Epithelial cell of esophagus (primary cell): ENCODE results near the gene ARHGAP29.

Experiments used
- DNase-seq: peaks from one replicate; pipeline ENCODE4 v3.0.0; 2010; ENCODE audit warnings: low read depth
- H3K4me3 ChIP-seq: 2 replicates; pipeline ENCODE4 v1.5.1; 2011; ENCODE audit warnings: mild to moderate bottlenecking, low read length, control low read depth
- CTCF ChIP-seq: IDR thresholded peaks from 2 replicates; pipeline ENCODE4 v1.5.1; 2011; ENCODE audit warnings: low read depth, mild to moderate bottlenecking, low read length, control low read depth, inconsistent platforms; ENCODE audit not compliant: insufficient read depth; ENCODE audit errors: missing control alignments

ARHGAP29 gene

DNA sequence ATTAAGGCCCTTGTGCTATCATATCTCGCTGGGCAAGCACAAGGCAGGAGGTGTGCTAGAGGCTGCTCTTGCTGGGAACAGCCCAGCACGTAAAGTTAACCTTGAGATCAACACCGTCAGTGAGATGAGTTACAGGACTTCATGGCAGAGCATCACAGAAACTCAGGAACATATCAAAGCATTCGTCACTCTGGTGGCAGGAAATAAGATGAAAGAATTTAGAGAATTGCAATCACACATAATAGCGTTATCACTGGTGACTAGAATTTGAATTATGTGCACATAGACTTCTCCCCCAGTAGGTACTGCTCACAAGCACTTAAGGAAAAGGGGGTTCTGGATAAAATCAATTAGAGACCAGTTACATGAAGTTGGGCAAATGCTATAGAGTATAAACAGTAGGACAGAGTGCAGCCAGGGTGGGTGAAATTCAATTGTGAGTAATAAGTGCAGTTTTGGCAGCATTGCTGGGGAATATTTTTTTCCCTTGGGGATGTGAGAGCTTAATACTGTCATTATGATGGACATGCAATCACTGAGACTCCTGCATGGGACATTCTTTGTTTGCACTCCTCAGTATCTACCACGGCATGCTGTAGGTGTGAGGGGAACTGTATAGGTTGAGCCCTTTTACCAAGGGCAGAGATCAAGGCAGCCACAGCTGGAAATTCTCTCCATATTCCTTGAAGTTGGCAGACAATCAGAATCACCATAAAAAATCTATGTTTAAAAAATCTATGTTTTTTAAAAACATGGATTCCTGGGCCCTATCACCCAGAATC is 44.2 kb upstream of the ARHGAP29 start:
- TF ChIP-seq CTCF = no peak
- no peak for DNase-seq

GRCh38 chr1:94280541-94280940 is 43.2 kb upstream of the ARHGAP29 start:
- DNase-seq = no peak
- TF ChIP-seq CTCF = no peak
- no peak overlapping the region for H3K4me3 ChIP-seq

More for the DNA sequence above, 44.2 kb upstream of the ARHGAP29 start:
- no peak overlapping the region for H3K4me3 ChIP-seq

GRCh38 chr1:94279462-94279861 is 42.1 kb upstream of the ARHGAP29 start:
- no peak for DNase-seq
- no peak overlapping the region for H3K4me3 ChIP-seq
- TF ChIP-seq CTCF = no peak

GRCh38 chr1:94279038-94279437 is 41.7 kb upstream of the ARHGAP29 start:
- DNase-seq = no peak
- TF ChIP-seq CTCF = no peak
- no peak overlapping the region for H3K4me3 ChIP-seq

DNA sequence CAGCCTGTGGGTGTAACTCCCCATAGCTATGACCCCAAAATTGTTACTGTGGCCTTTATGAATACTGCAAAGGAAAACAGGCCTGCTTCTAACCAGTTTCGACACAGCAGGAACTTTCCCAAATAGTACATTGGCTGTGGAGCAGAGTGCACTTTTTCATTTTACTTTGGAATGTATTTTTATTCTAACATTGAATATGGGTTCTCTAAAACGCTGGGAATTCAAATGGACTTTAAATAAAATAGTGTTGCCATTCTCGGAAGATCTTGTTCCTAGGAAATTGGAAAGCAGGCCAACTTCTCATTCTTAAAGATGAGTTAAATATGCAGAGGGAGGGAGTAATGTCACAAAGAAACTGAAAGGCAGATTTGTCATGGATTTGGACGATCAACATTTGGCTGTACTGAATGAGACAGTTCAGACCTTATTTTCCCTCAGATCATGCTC is 39.6 kb upstream of the ARHGAP29 start:
- no peak for TF ChIP-seq CTCF
- no peak overlapping the region for H3K4me3 ChIP-seq
- no peak for DNase-seq

GRCh38 chr1:94275083-94275482 is 37.7 kb upstream of the ARHGAP29 start:
- no peak for DNase-seq
- no peak for TF ChIP-seq CTCF
- H3K4me3 ChIP-seq = no peak overlapping the region

DNA sequence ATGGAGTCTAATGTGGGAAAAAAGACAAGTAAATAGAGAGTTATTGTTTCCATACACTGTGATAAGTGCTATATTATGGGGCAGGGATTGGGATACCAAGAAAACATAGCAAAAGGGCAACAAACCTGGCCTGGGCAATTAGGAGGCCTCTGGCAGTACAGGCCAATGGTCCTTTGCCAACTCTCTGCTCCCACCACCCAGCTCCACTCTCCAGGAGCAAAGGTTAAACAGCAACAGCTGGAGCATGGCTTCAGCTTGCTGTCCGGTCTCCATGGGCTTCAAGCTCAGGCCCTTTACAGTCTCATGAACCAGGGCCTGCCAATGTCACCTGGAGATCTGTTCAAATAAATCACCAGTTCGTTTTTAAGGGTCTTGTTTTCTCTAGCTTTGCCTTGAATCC is 37.2 kb upstream of the ARHGAP29 start:
- no peak overlapping the region for H3K4me3 ChIP-seq
- no peak for TF ChIP-seq CTCF
- DNase-seq = no peak
